PC-3 (cell line): ENCODE data around the gene HCLS1. TPM values are rescaled to one million over a fixed set of nuclear protein-coding genes. Genes with fewer than 3 reads are reported as not detected.

ENCODE experiments used
- ATAC-seq: fragments of 200-7000 bp; cut with Tn5 transposase; 2 replicates; pipeline ENCODE4 v1.9.1; 2020; ENCODE audit warnings: mild to moderate bottlenecking, moderate library complexity
- BruUV-seq: library from RNA; stranded (reverse); fragments of 400-500 nt; replicated peaks from 2 replicates; lab custom pipeline; 2021; lab: Mats Ljungman, UMichigan
- CTCF ChIA-PET: fragments of 300-600 bp; sonication (Branson Sonifier 250); formaldehyde crosslinking; loops from one replicate; lab custom pipeline; 2022; ENCODE audit warnings: antibody characterized with exemption; lab: Charles Lee
- POLR2A ChIA-PET: fragments of 300-600 bp; sonication (Branson Sonifier 250); formaldehyde crosslinking; loops from one replicate; lab custom pipeline; 2022; ENCODE audit warnings: antibody characterized with exemption; ENCODE audit not compliant: unreplicated experiment; lab: Charles Lee
- DNase-seq: peaks from one replicate; pipeline ENCODE4 v3.0.0-alpha.2; 2015
- H2AFZ ChIP-seq: fragments of 300-600 bp; sonication (generic); 2 replicates; pipeline ENCODE4 v1.6.0; 2016; ENCODE audit warnings: antibody characterized with exemption, low read length
- H3F3A ChIP-seq: fragments of 300-600 bp; sonication (generic); one replicate; pipeline ENCODE4 v1.6.0; 2017; ENCODE audit warnings: antibody characterized with exemption, low read length, control low read depth, mild to moderate bottlenecking; ENCODE audit not compliant: unreplicated experiment
- H3K27ac ChIP-seq: fragments of 300-600 bp; sonication (generic); 2 replicates; pipeline ENCODE4 v1.5.1; 2016; ENCODE audit warnings: mild to moderate bottlenecking, low read length
- H3K27me3 ChIP-seq: fragments of 300-600 bp; sonication (generic); 2 replicates; pipeline ENCODE4 v1.6.1; 2016; ENCODE audit warnings: low read length, mixed read lengths
- H3K36me3 ChIP-seq: fragments of 300-600 bp; sonication (generic); 2 replicates; pipeline ENCODE4 v1.6.1; 2016; ENCODE audit warnings: low read depth, mixed run types, low read length, mixed read lengths
- H3K4me1 ChIP-seq: fragments of 300-600 bp; sonication (generic); 2 replicates; pipeline ENCODE4 v1.5.1; 2016; ENCODE audit warnings: low read length; ENCODE audit not compliant: insufficient read depth
- H3K4me2 ChIP-seq: fragments of 300-600 bp; sonication (generic); 2 replicates; pipeline ENCODE4 v1.6.0; 2016; ENCODE audit warnings: low read length
- H3K4me3 ChIP-seq: fragments of 300-600 bp; sonication (generic); 2 replicates; pipeline ENCODE4 v1.5.1; 2016; ENCODE audit warnings: mild to moderate bottlenecking, low read length, mixed read lengths
- H3K79me2 ChIP-seq: fragments of 300-600 bp; sonication (generic); 2 replicates; pipeline ENCODE4 v1.6.1; 2017; ENCODE audit warnings: low read length, mixed read lengths
- H3K9ac ChIP-seq: fragments of 300-600 bp; sonication (generic); 2 replicates; pipeline ENCODE4 v1.6.0; 2016; ENCODE audit warnings: mild to moderate bottlenecking, low read length
- H3K9me2 ChIP-seq: fragments of 300-600 bp; sonication (generic); replicated peaks from 2 replicates; pipeline ENCODE4 v1.6.1; 2016; ENCODE audit warnings: mixed run types, low read length, mixed read lengths
- H3K9me3 ChIP-seq: fragments of 300-600 bp; sonication (generic); 2 replicates; pipeline ENCODE4 v1.6.1; 2016; ENCODE audit warnings: low read length, mixed read lengths
- H4K20me1 ChIP-seq: fragments of 300-600 bp; sonication (generic); 2 replicates; pipeline ENCODE4 v1.6.1; 2016; ENCODE audit warnings: low read length, mixed read lengths
- EZH2 ChIP-seq: fragments of 300-600 bp; sonication (generic); IDR thresholded peaks from one replicate; pipeline ENCODE4 v1.6.1; 2017; ENCODE audit warnings: antibody characterized with exemption, mild to moderate bottlenecking, low read length; ENCODE audit not compliant: unreplicated experiment
- EZH2phosphoT487 ChIP-seq: fragments of 300-600 bp; sonication (generic); IDR thresholded peaks from 2 replicates; pipeline ENCODE4 v1.6.1; 2018; ENCODE audit warnings: mild to moderate bottlenecking, antibody characterized with exemption, low read length, borderline replicate concordance
- intact Hi-C: fragments of 100-400 bp; cut with micrococcal nuclease; formaldehyde crosslinking; loops from 2 replicates; pipeline ENCODE4 v1.9.0; 2023
- total RNA-seq: library from RNA; depleted of rRNA; stranded (reverse); fragments of >200 nt; gene quantifications from 2 replicates; pipeline ENCODE4 v1.2.3, GENCODE V29; 2014
- TF ChIP-seq, protein P1 (sequence below): fragments of 300-600 bp; sonication (generic); conservative IDR thresholded peaks from 2 replicates; pipeline ENCODE4 v1.5.1; 2017; ENCODE audit warnings: antibody characterized with exemption, low read depth, mild to moderate bottlenecking, low read length

The HCLS1 gene
- total RNA-seq, 1 experiment from 2014 or later, result 5.8 TPM

GRCh38 chr3:121592856-121593702 is 67.6 kb downstream of the HCLS1 start, which contains the start of gene FBXO40:
FBXO40 (plus strand) TSS chr3:121593379; CDS start chr3:121620576, 27,197 bp downstream.
- Histone ChIP-seq H3K4me1 (no peaks in the 10 kb centered on the region), H3K4me3 (no peak within 1 kb of the TSS), H3K4me2 (no peak within 1 kb of the TSS), H2AFZ (no peak within 1 kb of the TSS), H4K20me1 (no peaks in the 10 kb centered on the region), H3K36me3 (no peaks in the 10 kb centered on the region), H3K9me3 (no peaks in the 10 kb centered on the region), H3K27me3 (peaks cover 27% of the 10 kb centered on the region), H3K79me2 (no peaks in the 10 kb centered on the region), H3K9me2 (no peaks in the 10 kb centered on the region), H3K27ac (no peak within 1 kb of the TSS), H3F3A (no peaks in the 10 kb centered on the region), H3K9ac (no peak within 1 kb of the TSS)
- TF ChIP-seq, protein P1, sequence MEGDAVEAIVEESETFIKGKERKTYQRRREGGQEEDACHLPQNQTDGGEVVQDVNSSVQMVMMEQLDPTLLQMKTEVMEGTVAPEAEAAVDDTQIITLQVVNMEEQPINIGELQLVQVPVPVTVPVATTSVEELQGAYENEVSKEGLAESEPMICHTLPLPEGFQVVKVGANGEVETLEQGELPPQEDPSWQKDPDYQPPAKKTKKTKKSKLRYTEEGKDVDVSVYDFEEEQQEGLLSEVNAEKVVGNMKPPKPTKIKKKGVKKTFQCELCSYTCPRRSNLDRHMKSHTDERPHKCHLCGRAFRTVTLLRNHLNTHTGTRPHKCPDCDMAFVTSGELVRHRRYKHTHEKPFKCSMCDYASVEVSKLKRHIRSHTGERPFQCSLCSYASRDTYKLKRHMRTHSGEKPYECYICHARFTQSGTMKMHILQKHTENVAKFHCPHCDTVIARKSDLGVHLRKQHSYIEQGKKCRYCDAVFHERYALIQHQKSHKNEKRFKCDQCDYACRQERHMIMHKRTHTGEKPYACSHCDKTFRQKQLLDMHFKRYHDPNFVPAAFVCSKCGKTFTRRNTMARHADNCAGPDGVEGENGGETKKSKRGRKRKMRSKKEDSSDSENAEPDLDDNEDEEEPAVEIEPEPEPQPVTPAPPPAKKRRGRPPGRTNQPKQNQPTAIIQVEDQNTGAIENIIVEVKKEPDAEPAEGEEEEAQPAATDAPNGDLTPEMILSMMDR, result no peak
- TF ChIP-seq EZH2phosphoT487 (no peak), EZH2 (no peak)
- POLR2A ChIA-PET, result no interaction called here
- BruUV-seq, result no TSS peak
- intact Hi-C loops, result no loop called here
- ATAC-seq (no peak), DNase-seq (no peak)
- CTCF ChIA-PET, result interaction anchor here (0.5 to 0.6 kb wide), 2 partner anchors 46 to 1960 kb away, joined by 3 to 8 read pairs; no protein-coding TSS in a partner anchor

DNA sequence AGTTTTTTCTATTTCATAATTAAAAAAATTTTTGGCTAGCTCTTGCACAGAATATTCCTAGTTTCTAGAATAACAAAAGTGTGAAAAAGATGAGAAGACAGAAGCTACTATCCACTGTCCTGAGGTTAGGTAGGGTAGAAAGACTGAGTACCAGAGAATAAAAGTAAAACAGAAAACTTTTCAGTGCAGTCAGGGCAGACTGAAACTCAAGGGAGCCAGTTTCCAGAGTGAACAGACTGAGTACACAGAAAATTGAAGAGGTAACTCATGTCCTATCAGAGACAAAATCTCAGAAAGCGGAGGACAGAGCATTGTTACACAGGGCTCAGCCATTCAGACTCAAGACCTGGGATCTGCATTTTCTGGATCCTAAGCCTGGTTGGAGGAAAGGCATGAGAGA is 76.3 kb downstream of the HCLS1 start:
- H3K36me3 ChIP-seq, result no peaks in the 10 kb centered on the region
- no peak overlapping the region for H3K4me3 ChIP-seq
- no peaks in the 10 kb centered on the region for H3K9me2 ChIP-seq
- H3K79me2 ChIP-seq, result no peaks in the 10 kb centered on the region
- peaks cover 52% of the 10 kb centered on the region for H3K27me3 ChIP-seq
- H4K20me1 ChIP-seq, result no peaks in the 10 kb centered on the region
- no peak overlapping the region for H2AFZ ChIP-seq
- no peaks in the 10 kb centered on the region for H3K9me3 ChIP-seq
- TF ChIP-seq, protein P1, result no peak
- TF ChIP-seq EZH2, result no peak
- TF ChIP-seq EZH2phosphoT487, result no peak
- no peak overlapping the region for H3K4me2 ChIP-seq
- POLR2A ChIA-PET, result no interaction called here
- DNase-seq, result no peak
- no peak overlapping the region for H3K9ac ChIP-seq
- no peaks in the 10 kb centered on the region for H3K4me1 ChIP-seq
- CTCF ChIA-PET, result no interaction called here
- no peaks in the 10 kb centered on the region for H3F3A ChIP-seq
- intact Hi-C loops, result no loop called here
- BruUV-seq, result no TSS peak
- H3K27ac ChIP-seq, result no peak overlapping the region
- no peak for ATAC-seq

GRCh38 chr3:121581691-121582090 is 79.0 kb downstream of the HCLS1 start:
- DNase-seq (no peak), ATAC-seq (no peak)
- TF ChIP-seq EZH2phosphoT487 (no peak), EZH2 (no peak)
- TF ChIP-seq, protein P1, result no peak
- H3K79me2 ChIP-seq, result no peaks in the 10 kb centered on the region
- H3K4me1 ChIP-seq, result no peaks in the 10 kb centered on the region
- H3K4me2 ChIP-seq, result no peak overlapping the region
- H3K9ac ChIP-seq, result no peak overlapping the region
- ChIA-PET POLR2A (no interaction called here), CTCF (no interaction called here)
- no peaks in the 10 kb centered on the region for H4K20me1 ChIP-seq
- H3F3A ChIP-seq, result no peaks in the 10 kb centered on the region
- no peaks in the 10 kb centered on the region for H3K36me3 ChIP-seq
- peaks cover 41% of the 10 kb centered on the region for H3K27me3 ChIP-seq
- BruUV-seq, result no TSS peak
- no peak overlapping the region for H3K27ac ChIP-seq
- no peak overlapping the region for H2AFZ ChIP-seq
- H3K4me3 ChIP-seq, result no peak overlapping the region
- no peaks in the 10 kb centered on the region for H3K9me3 ChIP-seq
- H3K9me2 ChIP-seq, result no peaks in the 10 kb centered on the region
- intact Hi-C loops, result no loop called here
